ENCODE results near the gene PLCB3. TPM values are rescaled to one million over a fixed set of nuclear protein-coding genes. Genes with fewer than 3 reads are reported as not detected.
"Not testable (repeated sequence)": the region's sequence is repeated elsewhere in the genome, so short reads cannot be mapped to it uniquely, and the experiment has no call there.

PLCB3 gene
- total RNA-seq, 5 donors from 2014 or later (not counting 1 experiment from before 2014, with no cell fraction given), result 3.6 to 14.9 (median 11.2) TPM

GRCh38 chr11:64305691-64306562 lies 54.6 kb downstream of the PLCB3 start:
- Histone ChIP-seq H3K4me1 (ENCODE audit: control insufficient read depth in 1 of 2, extremely low read depth in 1 of 2, insufficient read depth in 2 of 2, low read length in 2 of 2) (peaks cover 6 to 41% of the 10 kb centered on the region in 2 experiments), H3K9me3 (no peaks in the 10 kb centered on the region), H3K27me3 (replicated peaks in 1 of 2; ENCODE audit: control insufficient read depth in 2 of 2, extremely low read depth in 1 of 2, insufficient read depth in 2 of 2, low read length in 1 of 2) (peaks cover 0 to 31% of the 10 kb centered on the region in 2 experiments), H3K27ac (ENCODE audit: low read length) (peak overlapping the region; percentile 60), H3K4me3 (ENCODE audit: control insufficient read depth in 1 of 2, extremely low read depth in 1 of 2, low read length in 1 of 2) (peak overlapping the region; percentile 52 to 65), H3K36me3 (ENCODE audit: control insufficient read depth in 2 of 2, extremely low read depth in 1 of 2, insufficient read depth in 1 of 2, low read length in 1 of 2) (no peaks in the 10 kb centered on the region)
- H3K4me3 Mint-ChIP-seq, result peak overlapping the region; percentile 91 to 99 (median 93)
- POLR2A ChIA-PET, result interaction anchor here in 1 of 2 donors (0.6 kb wide), 2 partner anchors 35 to 102 kb away, joined by 3 read pairs; no protein-coding TSS in a partner anchor
- peaks cover 1 to 10% of the 10 kb centered on the region in 2 donors for H3K27me3 Mint-ChIP-seq
- H3K9me3 Mint-ChIP-seq, result no peaks in the 10 kb centered on the region
- WGBS (ENCODE audit: insufficient coverage), result under 1% methylated on average over 62 of the region's 71 CpGs
- H3K36me3 Mint-ChIP-seq, result peaks cover 3% of the 10 kb centered on the region
- DNase-seq (peak; percentile 40 to 77 (median 55)), ATAC-seq (replicated peaks in 1 of 4) (peak; percentile 15 to 33 (median 32))
- peak overlapping the region; percentile 85 to 96 for H3K27ac Mint-ChIP-seq
- peaks cover 24 to 29% (median 26%) of the 10 kb centered on the region in 3 donors for H3K4me1 Mint-ChIP-seq
- CTCF ChIA-PET, result interaction anchor here in 1 of 2 donors (0.6 to 5.8 kb wide), 4 partner anchors 12 to 1590 kb away, joined by 4 to 122 read pairs (median 20); partner anchors contain the start of genes FERMT3, PRDX5 and TRMT112

- ChIA-PET CTCF (interaction anchor here in 1 of 2 donors (5.2 kb wide), 1 partner anchor 11 kb away, joined by 35 read pairs; the partner anchor contains the start of genes PRDX5 and TRMT112), POLR2A (no interaction called here)
- Histone ChIP-seq H3K4me3 (ENCODE audit: control insufficient read depth in 1 of 2, extremely low read depth in 1 of 2, low read length in 1 of 2) (peak overlapping the region; percentile 52 to 65), H3K9me3 (no peaks in the 10 kb centered on the region), H3K27me3 (replicated peaks in 1 of 2; ENCODE audit: control insufficient read depth in 2 of 2, extremely low read depth in 1 of 2, insufficient read depth in 2 of 2, low read length in 1 of 2) (peaks cover 0 to 25% of the 10 kb centered on the region in 2 experiments), H3K36me3 (ENCODE audit: control insufficient read depth in 2 of 2, extremely low read depth in 1 of 2, insufficient read depth in 1 of 2, low read length in 1 of 2) (no peaks in the 10 kb centered on the region), H3K27ac (ENCODE audit: low read length) (peak overlapping the region; percentile 60), H3K4me1 (ENCODE audit: control insufficient read depth in 1 of 2, extremely low read depth in 1 of 2, insufficient read depth in 2 of 2, low read length in 2 of 2) (peaks cover 6 to 38% of the 10 kb centered on the region in 2 experiments)
- Mint-ChIP-seq H3K9me3 (no peaks in the 10 kb centered on the region), H3K4me3 (peak overlapping the region; percentile 91 to 99 (median 93)), H3K36me3 (peaks cover 3% of the 10 kb centered on the region), H3K27ac (peak overlapping the region; percentile 85 to 96), H3K27me3 (peaks cover 0 to 8% of the 10 kb centered on the region in 2 donors), H3K4me1 (peaks cover 24 to 27% (median 27%) of the 10 kb centered on the region in 3 donors)
- DNase-seq, result no peak
- ATAC-seq (replicated peaks in 1 of 4), result no peak
- WGBS (ENCODE audit: insufficient coverage), result 6% methylated on average over 2 of the region's 9 CpGs
Measured at GRCh38 chr11:64306563-64306875, 55.2 kb downstream of the PLCB3 start.

GRCh38 chr11:64306876-64307622 lies 55.7 kb downstream of the PLCB3 start:
- Histone ChIP-seq H3K9me3 (no peaks in the 10 kb centered on the region), H3K27ac (ENCODE audit: low read length) (peak overlapping the region; percentile 60), H3K4me3 (ENCODE audit: control insufficient read depth in 1 of 2, extremely low read depth in 1 of 2, low read length in 1 of 2) (peak overlapping the region; percentile 52 to 65), H3K27me3 (replicated peaks in 1 of 2; ENCODE audit: control insufficient read depth in 2 of 2, extremely low read depth in 1 of 2, insufficient read depth in 2 of 2, low read length in 1 of 2) (peaks cover 0 to 20% of the 10 kb centered on the region in 2 experiments), H3K4me1 (ENCODE audit: control insufficient read depth in 1 of 2, extremely low read depth in 1 of 2, insufficient read depth in 2 of 2, low read length in 2 of 2) (peaks cover 6 to 35% of the 10 kb centered on the region in 2 experiments), H3K36me3 (ENCODE audit: control insufficient read depth in 2 of 2, extremely low read depth in 1 of 2, insufficient read depth in 1 of 2, low read length in 1 of 2) (no peaks in the 10 kb centered on the region)
- peak overlapping the region; percentile 44 to 70 for H3K27ac Mint-ChIP-seq
- ATAC-seq (replicated peaks in 1 of 4), result no peak
- peaks cover 24 to 25% (median 24%) of the 10 kb centered on the region in 3 donors for H3K4me1 Mint-ChIP-seq
- DNase-seq, result no peak
- H3K27me3 Mint-ChIP-seq, result peaks cover 0 to 2% of the 10 kb centered on the region in 2 donors
- peak overlapping the region; percentile 91 to 99 (median 93) for H3K4me3 Mint-ChIP-seq
- H3K9me3 Mint-ChIP-seq, result no peaks in the 10 kb centered on the region
- ChIA-PET POLR2A (interaction anchor here in 1 of 2 donors (0.7 kb wide), 1 partner anchor 100 kb away, joined by 3 read pairs; no protein-coding TSS in a partner anchor), CTCF (interaction anchor here in 1 of 2 donors (5.2 kb wide), 1 partner anchor 11 kb away, joined by 35 read pairs; the partner anchor contains the start of genes PRDX5 and TRMT112)
- peaks cover 3% of the 10 kb centered on the region for H3K36me3 Mint-ChIP-seq
- WGBS (ENCODE audit: insufficient coverage), result 94% methylated on average over 10 of the region's 15 CpGs

GRCh38 chr11:64307795-64308194 lies 56.5 kb downstream of the PLCB3 start:
- peak overlapping the region; percentile 42 to 99 (median 58) for H3K4me3 Mint-ChIP-seq
- Histone ChIP-seq H3K27me3 (replicated peaks in 1 of 2; ENCODE audit: control insufficient read depth in 2 of 2, extremely low read depth in 1 of 2, insufficient read depth in 2 of 2, low read length in 1 of 2) (peaks cover 0 to 12% of the 10 kb centered on the region in 2 experiments), H3K4me1 (ENCODE audit: control insufficient read depth in 1 of 2, extremely low read depth in 1 of 2, insufficient read depth in 2 of 2, low read length in 2 of 2) (peaks cover 6 to 39% of the 10 kb centered on the region in 2 experiments)
- DNase-seq; H3K9me3 Mint-ChIP-seq; H3K4me3 ChIP-seq (ENCODE audit: control insufficient read depth in 1 of 2, extremely low read depth in 1 of 2, low read length in 1 of 2); H3K27me3 Mint-ChIP-seq; H3K9me3 ChIP-seq; H3K36me3 Mint-ChIP-seq; ATAC-seq (replicated peaks in 1 of 4); H3K36me3 ChIP-seq (ENCODE audit: control insufficient read depth in 2 of 2, extremely low read depth in 1 of 2, insufficient read depth in 1 of 2, low read length in 1 of 2); H3K27ac ChIP-seq (ENCODE audit: low read length): not testable (repeated sequence)
- WGBS (ENCODE audit: insufficient coverage), result 100% methylated on average over 2 of the region's 5 CpGs
- ChIA-PET CTCF (interaction anchor here (0.7 to 5.2 kb wide), 2 partner anchors 10 to 117 kb away, joined by 4 to 35 read pairs; partner anchors contain the start of genes PRDX5 (in 1 of the 2) and TRMT112 (in 1 of the 2)), POLR2A (interaction anchor here in 1 of 2 donors (0.7 kb wide), 2 partner anchors 9 to 101 kb away, joined by 3 to 5 read pairs; no protein-coding TSS in a partner anchor)
- H3K27ac Mint-ChIP-seq, result peak overlapping the region; percentile 61 to 70
- peaks cover 28 to 30% (median 29%) of the 10 kb centered on the region in 3 donors for H3K4me1 Mint-ChIP-seq

GRCh38 chr11:64312947-64313346 lies 61.6 kb downstream of the PLCB3 start:
- Histone ChIP-seq H3K4me3 (ENCODE audit: control insufficient read depth in 1 of 2, extremely low read depth in 1 of 2, low read length in 1 of 2) (no peak overlapping the region), H3K9me3 (no peaks in the 10 kb centered on the region), H3K27ac (ENCODE audit: low read length) (no peak overlapping the region), H3K4me1 (ENCODE audit: control insufficient read depth in 1 of 2, extremely low read depth in 1 of 2, insufficient read depth in 2 of 2, low read length in 2 of 2) (peaks cover 0 to 28% of the 10 kb centered on the region in 2 experiments), H3K27me3 (replicated peaks in 1 of 2; ENCODE audit: control insufficient read depth in 2 of 2, extremely low read depth in 1 of 2, insufficient read depth in 2 of 2, low read length in 1 of 2) (no peaks in the 10 kb centered on the region), H3K36me3 (ENCODE audit: control insufficient read depth in 2 of 2, extremely low read depth in 1 of 2, insufficient read depth in 1 of 2, low read length in 1 of 2) (peaks cover 0 to 20% of the 10 kb centered on the region in 2 donors)
- POLR2A ChIA-PET, result no interaction called here
- H3K4me1 Mint-ChIP-seq, result peaks cover 22 to 28% (median 28%) of the 10 kb centered on the region in 3 donors
- H3K27ac Mint-ChIP-seq, result peak overlapping the region; percentile 42 to 50
- H3K4me3 Mint-ChIP-seq, result peak overlapping the region in 1 of 3 donors; percentile 39
- 94% methylated on average over 9 of the region's 10 CpGs for WGBS (ENCODE audit: insufficient coverage)
- H3K36me3 Mint-ChIP-seq, result peaks cover 13% of the 10 kb centered on the region
- ATAC-seq (replicated peaks in 1 of 4) (no peak), DNase-seq (no peak)
- H3K27me3 Mint-ChIP-seq, result no peaks in the 10 kb centered on the region
- CTCF ChIA-PET, result no interaction called here
- H3K9me3 Mint-ChIP-seq, result no peaks in the 10 kb centered on the region

Data from T-cell (primary cell).